ENCODE results near the gene DOP1B.

The DOP1B gene

GRCh38 chr21:36147911-36148310 lies 8.7 kb upstream of the DOP1B start:
- H2AFZ ChIP-seq (ENCODE audit: low read length): no peak overlapping the region
- DNase-seq (ENCODE audit: low spot score): no peak
- no peak overlapping the region for H3K4ac ChIP-seq (ENCODE audit: low read length)
- H4K8ac ChIP-seq (ENCODE audit: low read depth, low read length): no peak overlapping the region
- no peak overlapping the region for H3K4me3 ChIP-seq (ENCODE audit: low read length in 2 of 2)
- H3K27me3 ChIP-seq (ENCODE audit: control insufficient read depth in 3 of 3, insufficient read depth in 3 of 3, low read depth in 1 of 3, low read length in 3 of 3): peaks cover 0 to 6% (median 0%) of the 10 kb centered on the region in 3 experiments
- no peak overlapping the region for H4K91ac ChIP-seq (ENCODE audit: low read depth, low read length, poor library complexity)
- no peaks in the 10 kb centered on the region for H3K79me1 ChIP-seq (ENCODE audit: low read depth, low read length)
- no CpG with 5 or more reads among the region's 5 CpGs for WGBS, 2 donors (ENCODE audit: extremely low coverage in 2 of 2, insufficient read length in 2 of 2, insufficient replicate concordance in 1 of 2)
- peaks cover 0 to 7% of the 10 kb centered on the region in 2 donors for H3K4me1 ChIP-seq (ENCODE audit: control insufficient read depth in 2 of 2, insufficient read depth in 1 of 2, low read depth in 1 of 2, low read length in 2 of 2)
- no peak overlapping the region for H2BK15ac ChIP-seq (ENCODE audit: low read length)
- no peak overlapping the region for H3K9ac ChIP-seq (ENCODE audit: low read depth, low read length, poor library complexity)
- H3K4me2 ChIP-seq (ENCODE audit: insufficient read depth, low read length, poor library complexity, severe bottlenecking): no peak overlapping the region
- H3K18ac ChIP-seq (ENCODE audit: low read length): no peak overlapping the region
- no peak overlapping the region for H3K14ac ChIP-seq (ENCODE audit: low read length)
- no peaks in the 10 kb centered on the region for H3K36me3 ChIP-seq (replicated peaks in 1 of 2; ENCODE audit: control insufficient read depth in 2 of 2, insufficient read depth in 2 of 2, low read length in 2 of 2)
- H2BK120ac ChIP-seq (ENCODE audit: low read depth, low read length): no peak overlapping the region
- H3K23ac ChIP-seq (ENCODE audit: low read depth, low read length, poor library complexity): no peak overlapping the region
- no peak overlapping the region for H2AK5ac ChIP-seq (ENCODE audit: low read depth, low read length)
- H3K27ac ChIP-seq (replicated peaks; ENCODE audit: low read length): no peak overlapping the region
- H3K9me3 ChIP-seq (replicated peaks in 1 of 2; ENCODE audit: control insufficient read depth in 2 of 2, insufficient read depth in 1 of 2, low read depth in 1 of 2, low read length in 2 of 2): peaks cover 0 to 4% of the 10 kb centered on the region in 2 donors
- no peak overlapping the region for H2BK12ac ChIP-seq (ENCODE audit: low read length)
- H2BK5ac ChIP-seq (ENCODE audit: low read length): no peak overlapping the region

GRCh38 chr21:36148886-36149285 lies 7.7 kb upstream of the DOP1B start:
- Histone ChIP-seq H3K79me1 (ENCODE audit: low read depth, low read length) (no peaks in the 10 kb centered on the region), H2AFZ (ENCODE audit: low read length) (no peak overlapping the region)

GRCh38 chr21:36149788-36150711 lies 6.6 kb upstream of the DOP1B start:
- no peak overlapping the region for H3K14ac ChIP-seq (ENCODE audit: low read length)
- no peak overlapping the region for H2BK15ac ChIP-seq (ENCODE audit: low read length)
- peaks cover 0 to 10% (median 2%) of the 10 kb centered on the region in 3 experiments for H3K27me3 ChIP-seq (ENCODE audit: control insufficient read depth in 3 of 3, insufficient read depth in 3 of 3, low read depth in 1 of 3, low read length in 3 of 3)
- H2AK5ac ChIP-seq (ENCODE audit: low read depth, low read length): no peak overlapping the region
- no peak overlapping the region for H3K4ac ChIP-seq (ENCODE audit: low read length)
- H3K18ac ChIP-seq (ENCODE audit: low read length): no peak overlapping the region
- H4K91ac ChIP-seq (ENCODE audit: low read depth, low read length, poor library complexity): no peak overlapping the region
- no peaks in the 10 kb centered on the region for H3K79me1 ChIP-seq (ENCODE audit: low read depth, low read length)
- no peak overlapping the region for H4K8ac ChIP-seq (ENCODE audit: low read depth, low read length)
- H2BK5ac ChIP-seq (ENCODE audit: low read length): no peak overlapping the region
- H3K9me3 ChIP-seq (replicated peaks in 1 of 2; ENCODE audit: control insufficient read depth in 2 of 2, insufficient read depth in 1 of 2, low read depth in 1 of 2, low read length in 2 of 2): peaks cover 0 to 4% of the 10 kb centered on the region in 2 donors
- H3K27ac ChIP-seq (replicated peaks; ENCODE audit: low read length): no peak overlapping the region
- H2BK12ac ChIP-seq (ENCODE audit: low read length): no peak overlapping the region
- H3K9ac ChIP-seq (ENCODE audit: low read depth, low read length, poor library complexity): no peak overlapping the region
- no peak overlapping the region for H3K4me2 ChIP-seq (ENCODE audit: insufficient read depth, low read length, poor library complexity, severe bottlenecking)
- no peaks in the 10 kb centered on the region for H3K36me3 ChIP-seq (replicated peaks in 1 of 2; ENCODE audit: control insufficient read depth in 2 of 2, insufficient read depth in 2 of 2, low read length in 2 of 2)
- peak overlapping the region; percentile 76 for H2AFZ ChIP-seq (ENCODE audit: low read length)
- H3K4me3 ChIP-seq (ENCODE audit: low read length in 2 of 2): no peak overlapping the region
- no peak overlapping the region for H2BK120ac ChIP-seq (ENCODE audit: low read depth, low read length)
- WGBS, 2 donors (ENCODE audit: extremely low coverage in 2 of 2, insufficient read length in 2 of 2, insufficient replicate concordance in 1 of 2): no CpG with 5 or more reads among the region's 7 CpGs
- peaks cover 0 to 7% of the 10 kb centered on the region in 2 donors for H3K4me1 ChIP-seq (ENCODE audit: control insufficient read depth in 2 of 2, insufficient read depth in 1 of 2, low read depth in 1 of 2, low read length in 2 of 2)
- H3K23ac ChIP-seq (ENCODE audit: low read depth, low read length, poor library complexity): no peak overlapping the region
- DNase-seq (ENCODE audit: low spot score): no peak

More at GRCh38 chr21:36148886-36149285, 7.7 kb upstream of the DOP1B start:
- H2BK120ac ChIP-seq (ENCODE audit: low read depth, low read length): no peak overlapping the region
- H3K14ac ChIP-seq (ENCODE audit: low read length): no peak overlapping the region
- H2AK5ac ChIP-seq (ENCODE audit: low read depth, low read length): no peak overlapping the region
- H4K91ac ChIP-seq (ENCODE audit: low read depth, low read length, poor library complexity): no peak overlapping the region
- no peak overlapping the region for H2BK12ac ChIP-seq (ENCODE audit: low read length)
- no peak overlapping the region for H3K23ac ChIP-seq (ENCODE audit: low read depth, low read length, poor library complexity)
- no peak overlapping the region for H2BK5ac ChIP-seq (ENCODE audit: low read length)
- no peak for DNase-seq (ENCODE audit: low spot score)
- H3K18ac ChIP-seq (ENCODE audit: low read length): no peak overlapping the region
- H4K8ac ChIP-seq (ENCODE audit: low read depth, low read length): no peak overlapping the region
- H3K4me1 ChIP-seq (ENCODE audit: control insufficient read depth in 2 of 2, insufficient read depth in 1 of 2, low read depth in 1 of 2, low read length in 2 of 2): peaks cover 0 to 7% of the 10 kb centered on the region in 2 donors
- H3K4me2 ChIP-seq (ENCODE audit: insufficient read depth, low read length, poor library complexity, severe bottlenecking): no peak overlapping the region
- H3K4ac ChIP-seq (ENCODE audit: low read length): no peak overlapping the region
- no CpG with 5 or more reads among the region's 3 CpGs for WGBS, 2 donors (ENCODE audit: extremely low coverage in 2 of 2, insufficient read length in 2 of 2, insufficient replicate concordance in 1 of 2)
- H3K27me3 ChIP-seq (ENCODE audit: control insufficient read depth in 3 of 3, insufficient read depth in 3 of 3, low read depth in 1 of 3, low read length in 3 of 3): peaks cover 0 to 6% (median 0%) of the 10 kb centered on the region in 3 experiments
- H2BK15ac ChIP-seq (ENCODE audit: low read length): no peak overlapping the region
- peaks cover 0 to 4% of the 10 kb centered on the region in 2 donors for H3K9me3 ChIP-seq (replicated peaks in 1 of 2; ENCODE audit: control insufficient read depth in 2 of 2, insufficient read depth in 1 of 2, low read depth in 1 of 2, low read length in 2 of 2)
- H3K9ac ChIP-seq (ENCODE audit: low read depth, low read length, poor library complexity): no peak overlapping the region
- no peak overlapping the region for H3K27ac ChIP-seq (replicated peaks; ENCODE audit: low read length)
- no peak overlapping the region for H3K4me3 ChIP-seq (ENCODE audit: low read length in 2 of 2)
- H3K36me3 ChIP-seq (replicated peaks in 1 of 2; ENCODE audit: control insufficient read depth in 2 of 2, insufficient read depth in 2 of 2, low read length in 2 of 2): no peaks in the 10 kb centered on the region

DNA sequence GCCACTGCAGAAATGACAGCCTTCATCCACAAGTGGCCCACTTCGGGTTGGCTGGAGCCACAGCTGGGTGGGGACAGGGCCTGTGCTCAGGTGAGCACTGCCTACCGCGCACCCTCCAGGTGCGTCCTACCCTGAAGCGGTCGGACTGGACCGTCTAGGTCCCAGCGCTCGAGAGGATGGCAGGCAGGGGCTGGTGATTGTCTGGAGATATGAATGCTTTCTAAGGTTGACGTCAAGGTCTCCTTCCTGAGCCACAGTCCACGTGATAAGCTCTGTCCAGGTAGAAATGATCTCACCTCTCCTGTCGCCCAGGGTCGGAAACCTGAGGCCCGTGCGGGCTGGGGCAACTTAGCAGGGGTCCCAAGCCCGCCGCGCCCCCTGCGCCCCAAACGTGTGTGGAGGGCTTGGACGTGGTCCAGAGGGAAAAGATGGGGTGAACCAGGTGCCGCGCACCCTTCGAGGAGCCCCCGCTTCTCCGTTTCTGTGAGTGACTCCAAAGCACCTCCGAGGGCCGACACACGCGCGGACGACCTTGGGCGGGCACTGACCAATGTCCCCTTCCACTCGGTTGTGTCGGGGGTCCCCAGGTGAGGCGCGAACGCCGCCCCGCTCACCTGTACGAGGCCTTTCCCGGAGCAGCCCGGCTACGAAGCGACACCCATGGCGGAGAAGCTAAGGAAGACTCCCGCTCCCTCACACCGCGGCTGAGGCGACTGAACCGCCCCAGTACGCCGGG lies 853 bp upstream of the DOP1B start:
- H3K36me3 ChIP-seq (replicated peaks in 1 of 2; ENCODE audit: control insufficient read depth in 2 of 2, insufficient read depth in 2 of 2, low read length in 2 of 2): no peaks in the 10 kb centered on the region
- no peak overlapping the region for H2BK15ac ChIP-seq (ENCODE audit: low read length)
- no peak overlapping the region for H3K27ac ChIP-seq (replicated peaks; ENCODE audit: low read length)
- H3K4me2 ChIP-seq (ENCODE audit: insufficient read depth, low read length, poor library complexity, severe bottlenecking): peak overlapping the region; percentile 77
- H3K4me3 ChIP-seq (ENCODE audit: low read length in 2 of 2): peak overlapping the region; percentile 50 to 70
- H2AFZ ChIP-seq (ENCODE audit: low read length): peak overlapping the region; percentile 97
- H3K4me1 ChIP-seq (ENCODE audit: control insufficient read depth in 2 of 2, insufficient read depth in 1 of 2, low read depth in 1 of 2, low read length in 2 of 2): peaks cover 5 to 6% of the 10 kb centered on the region in 2 donors
- no peak overlapping the region for H2BK120ac ChIP-seq (ENCODE audit: low read depth, low read length)
- peak overlapping the region; percentile 30 for H2BK12ac ChIP-seq (ENCODE audit: low read length)
- H2BK5ac ChIP-seq (ENCODE audit: low read length): no peak overlapping the region
- no peak overlapping the region for H3K14ac ChIP-seq (ENCODE audit: low read length)
- peak overlapping the region; percentile 65 for H3K23ac ChIP-seq (ENCODE audit: low read depth, low read length, poor library complexity)
- peaks cover 2 to 4% of the 10 kb centered on the region in 2 donors for H3K9me3 ChIP-seq (replicated peaks in 1 of 2; ENCODE audit: control insufficient read depth in 2 of 2, insufficient read depth in 1 of 2, low read depth in 1 of 2, low read length in 2 of 2)
- no peak overlapping the region for H4K8ac ChIP-seq (ENCODE audit: low read depth, low read length)
- peak overlapping the region; percentile 60 for H3K9ac ChIP-seq (ENCODE audit: low read depth, low read length, poor library complexity)
- no peak overlapping the region for H3K4ac ChIP-seq (ENCODE audit: low read length)
- DNase-seq (ENCODE audit: low spot score): no peak
- peak overlapping the region; percentile 93 for H3K18ac ChIP-seq (ENCODE audit: low read length)
- peaks cover 6 to 20% (median 13%) of the 10 kb centered on the region in 3 experiments for H3K27me3 ChIP-seq (ENCODE audit: control insufficient read depth in 3 of 3, insufficient read depth in 3 of 3, low read depth in 1 of 3, low read length in 3 of 3)
- H3K79me1 ChIP-seq (ENCODE audit: low read depth, low read length): no peaks in the 10 kb centered on the region
- WGBS, 2 donors (ENCODE audit: extremely low coverage in 2 of 2, insufficient read length in 2 of 2, insufficient replicate concordance in 1 of 2): no CpG with 5 or more reads among the region's 53 CpGs
- peak overlapping the region; percentile 37 for H2AK5ac ChIP-seq (ENCODE audit: low read depth, low read length)
- H4K91ac ChIP-seq (ENCODE audit: low read depth, low read length, poor library complexity): no peak overlapping the region
